Hepatocyte (in vitro differentiated cells): ENCODE data around the gene ST8SIA1. TPM values are rescaled to one million over a fixed set of nuclear protein-coding genes. Genes with fewer than 3 reads are reported as not detected.
"Not testable (repeated sequence)": the region's sequence is repeated elsewhere in the genome, so short reads cannot be mapped to it uniquely, and the experiment has no call there.

Source experiments
- DNase-seq: peaks from one replicate; pipeline ENCODE4 v3.0.0-alpha.2; 2016; ENCODE audit warnings: low spot score
- H2AFZ ChIP-seq: fragments of 200-600 bp; sonication (generic); 2 replicates; pipeline ENCODE4 v1.6.0; 2016; ENCODE audit warnings: antibody characterized with exemption, mild to moderate bottlenecking
- H3K27ac ChIP-seq: fragments of 200-600 bp; sonication (generic); 2 replicates; pipeline ENCODE4 v1.5.1; 2016; ENCODE audit warnings: mild to moderate bottlenecking
- H3K27me3 ChIP-seq: fragments of 200-600 bp; sonication (generic); 2 replicates; pipeline ENCODE4 v1.6.1; 2016
- H3K36me3 ChIP-seq: fragments of 200-600 bp; sonication (generic); replicated peaks from 2 replicates; pipeline ENCODE4 v1.5.1; 2016; ENCODE audit warnings: low read depth; ENCODE audit not compliant: insufficient read depth
- H3K4me1 ChIP-seq: fragments of 200-600 bp; sonication (generic); 2 replicates; pipeline ENCODE4 v1.5.1; 2016; ENCODE audit warnings: mild to moderate bottlenecking, moderate library complexity; ENCODE audit not compliant: insufficient read depth
- H3K4me2 ChIP-seq: fragments of 200-600 bp; sonication (generic); 2 replicates; pipeline ENCODE4 v1.6.0; 2016
- H3K4me3 ChIP-seq: fragments of 200-600 bp; sonication (generic); 2 replicates; pipeline ENCODE4 v1.5.1; 2016; ENCODE audit warnings: mild to moderate bottlenecking
- H3K79me2 ChIP-seq: fragments of 200-600 bp; sonication (generic); 2 replicates; pipeline ENCODE4 v1.6.0; 2017; ENCODE audit warnings: mild to moderate bottlenecking
- H3K9me2 ChIP-seq: fragments of 200-600 bp; sonication (generic); replicated peaks from 2 replicates; pipeline ENCODE4 v1.6.0; 2017; ENCODE audit warnings: mild to moderate bottlenecking; ENCODE audit not compliant: insufficient read depth
- H3K9me3 ChIP-seq: fragments of 200-600 bp; sonication (generic); 2 replicates; pipeline ENCODE4 v1.5.1; 2016; ENCODE audit warnings: low read depth, mild to moderate bottlenecking
- H4K20me1 ChIP-seq: fragments of 200-600 bp; sonication (generic); 2 replicates; pipeline ENCODE4 v1.6.0; 2016; ENCODE audit warnings: mild to moderate bottlenecking; ENCODE audit not compliant: insufficient read depth, poor library complexity, severe bottlenecking
- EZH2 ChIP-seq: fragments of 200-600 bp; sonication (generic); IDR thresholded peaks from 2 replicates; pipeline ENCODE4 v1.6.1; 2016; ENCODE audit warnings: antibody characterized with exemption, mild to moderate bottlenecking, borderline replicate concordance
- EZH2phosphoT487 ChIP-seq: fragments of 200-600 bp; sonication (generic); IDR thresholded peaks from one replicate; pipeline ENCODE4 v1.6.1; 2018; ENCODE audit warnings: antibody characterized with exemption, mild to moderate bottlenecking, low read depth, moderate library complexity; ENCODE audit not compliant: unreplicated experiment, severe bottlenecking
- WGBS: methylation state at CpG from one replicate; pipeline ENCODE4 v1.1.6; 2016; ENCODE audit warnings: low lambda C conversion rate; ENCODE audit errors: missing lambda C conversion rate; 5-methylcytosine and 5-hydroxymethylcytosine counted together
- polyA plus RNA-seq: library from polyadenylated mRNA; unstranded; fragments of >200 nt; fragmentation: Nextera tagmentation; extraction: Ambion mirVana; gene quantifications from 2 replicates; pipeline ENCODE4 v1.2.1, GENCODE V29; 2016
- total RNA-seq: library from RNA; depleted of rRNA; stranded (reverse); fragments of >200 nt; gene quantifications from 2 replicates; pipeline ENCODE4 v1.2.3, GENCODE V29; 2014
- TF ChIP-seq, protein P1 (sequence below): fragments of 200-600 bp; sonication (generic); IDR thresholded peaks from 2 replicates; pipeline ENCODE4 v1.5.1; 2016; ENCODE audit warnings: antibody characterized with exemption, mild to moderate bottlenecking; ENCODE audit not compliant: poor library complexity

ST8SIA1 gene
- total and polyA plus RNA-seq, 2 experiments from 2014 or later: 0.88 to 2.0 TPM

DNA sequence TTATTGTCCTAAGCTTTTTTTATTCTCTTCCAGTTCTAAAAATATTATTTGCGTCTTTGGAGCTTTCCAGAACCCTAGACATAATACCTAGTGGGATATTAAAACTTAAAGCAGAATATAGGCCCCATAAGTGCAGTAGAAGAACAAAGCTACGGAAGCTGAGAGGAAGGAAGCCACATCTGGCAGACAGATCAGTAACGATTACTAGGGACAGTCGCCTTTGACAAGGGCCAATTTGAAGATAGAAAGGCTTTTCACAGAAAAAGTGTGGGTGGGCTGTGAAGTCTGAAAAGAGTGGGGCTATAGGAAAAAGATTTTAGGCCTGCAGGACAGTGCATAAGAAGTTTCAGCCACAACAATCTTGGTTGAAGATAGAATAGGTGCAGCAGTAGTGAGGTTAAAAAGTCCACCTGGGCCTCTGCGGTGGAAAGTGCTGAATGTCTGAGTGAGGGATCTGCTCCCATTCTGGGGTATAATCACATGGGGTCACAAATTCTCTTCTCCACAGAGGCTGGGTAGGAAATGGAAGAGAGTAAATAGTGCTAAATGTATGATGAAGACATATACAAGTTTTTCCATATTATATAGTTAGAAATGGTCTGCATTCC, 174.0 kb downstream of the ST8SIA1 start:
- H3K27me3 ChIP-seq: no peaks in the 10 kb centered on the region
- WGBS: 58% methylated on average over 5 of the region's 5 CpGs
- H3K27ac ChIP-seq: no peak overlapping the region
- H3K9me3 ChIP-seq: no peaks in the 10 kb centered on the region
- H3K4me3 ChIP-seq: no peak overlapping the region
- TF ChIP-seq EZH2phosphoT487: no peak
- TF ChIP-seq, protein P1, sequence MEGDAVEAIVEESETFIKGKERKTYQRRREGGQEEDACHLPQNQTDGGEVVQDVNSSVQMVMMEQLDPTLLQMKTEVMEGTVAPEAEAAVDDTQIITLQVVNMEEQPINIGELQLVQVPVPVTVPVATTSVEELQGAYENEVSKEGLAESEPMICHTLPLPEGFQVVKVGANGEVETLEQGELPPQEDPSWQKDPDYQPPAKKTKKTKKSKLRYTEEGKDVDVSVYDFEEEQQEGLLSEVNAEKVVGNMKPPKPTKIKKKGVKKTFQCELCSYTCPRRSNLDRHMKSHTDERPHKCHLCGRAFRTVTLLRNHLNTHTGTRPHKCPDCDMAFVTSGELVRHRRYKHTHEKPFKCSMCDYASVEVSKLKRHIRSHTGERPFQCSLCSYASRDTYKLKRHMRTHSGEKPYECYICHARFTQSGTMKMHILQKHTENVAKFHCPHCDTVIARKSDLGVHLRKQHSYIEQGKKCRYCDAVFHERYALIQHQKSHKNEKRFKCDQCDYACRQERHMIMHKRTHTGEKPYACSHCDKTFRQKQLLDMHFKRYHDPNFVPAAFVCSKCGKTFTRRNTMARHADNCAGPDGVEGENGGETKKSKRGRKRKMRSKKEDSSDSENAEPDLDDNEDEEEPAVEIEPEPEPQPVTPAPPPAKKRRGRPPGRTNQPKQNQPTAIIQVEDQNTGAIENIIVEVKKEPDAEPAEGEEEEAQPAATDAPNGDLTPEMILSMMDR: no peak
- no peak for TF ChIP-seq EZH2
- DNase-seq: no peak
- no peaks in the 10 kb centered on the region for H3K9me2 ChIP-seq
- H3K79me2 ChIP-seq: no peaks in the 10 kb centered on the region
- no peak overlapping the region for H2AFZ ChIP-seq
- no peaks in the 10 kb centered on the region for H3K36me3 ChIP-seq
- no peaks in the 10 kb centered on the region for H3K4me1 ChIP-seq
- H4K20me1 ChIP-seq: no peaks in the 10 kb centered on the region
- H3K4me2 ChIP-seq: no peak overlapping the region

DNA sequence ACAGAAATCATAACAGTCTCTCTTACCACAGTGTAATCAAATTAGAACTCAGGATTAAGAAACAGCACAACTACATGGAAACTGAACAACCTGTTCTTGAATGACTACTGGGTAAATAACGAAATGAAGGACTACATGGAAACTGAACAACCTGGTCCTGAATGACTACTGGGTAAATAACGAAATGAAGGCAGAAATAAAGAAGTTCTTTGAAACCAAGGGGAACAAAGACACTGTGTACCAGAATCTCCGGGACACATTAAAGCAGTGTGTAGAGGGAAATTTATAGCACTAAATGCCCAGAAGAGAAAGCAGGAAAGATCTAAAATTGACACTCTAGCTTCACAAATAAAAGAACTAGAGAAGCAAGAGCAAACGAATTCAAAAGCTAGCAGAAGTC, 185.2 kb downstream of the ST8SIA1 start:
- DNase-seq, H3K4me2 ChIP-seq, H3K9me3 ChIP-seq, H3K36me3 ChIP-seq, H3K9me2 ChIP-seq, H4K20me1 ChIP-seq, H3K4me1 ChIP-seq, H3K27ac ChIP-seq, H3K4me3 ChIP-seq, H2AFZ ChIP-seq, H3K27me3 ChIP-seq, H3K79me2 ChIP-seq: not testable (repeated sequence)
- WGBS: 67% methylated on average over 4 of the region's 4 CpGs

DNA sequence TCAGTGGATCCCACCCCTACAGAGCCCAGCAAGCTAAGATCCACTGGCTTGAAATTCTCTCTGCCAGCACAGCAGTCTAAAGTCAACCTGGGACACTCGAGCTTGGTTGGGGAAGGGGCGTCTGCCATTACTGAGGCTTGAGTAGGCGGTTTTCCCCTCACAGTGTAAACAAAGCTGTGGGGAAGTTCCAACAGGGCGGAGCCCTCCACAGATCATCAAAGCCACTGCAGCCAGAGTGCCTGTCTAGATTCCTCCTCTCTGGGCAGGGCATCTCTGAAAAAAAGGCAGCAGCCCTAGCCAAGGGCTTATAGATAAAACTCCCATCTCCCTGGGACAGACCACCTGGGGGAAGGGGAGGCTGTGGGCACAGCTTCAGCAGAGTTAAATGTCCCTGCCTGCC, 187.8 kb downstream of the ST8SIA1 start:
- H3K9me2 ChIP-seq, H4K20me1 ChIP-seq, H3K27ac ChIP-seq, H2AFZ ChIP-seq, H3K79me2 ChIP-seq, H3K4me2 ChIP-seq, DNase-seq, H3K36me3 ChIP-seq, H3K4me3 ChIP-seq, H3K27me3 ChIP-seq, H3K9me3 ChIP-seq, H3K4me1 ChIP-seq: not testable (repeated sequence)
- 63% methylated on average over 4 of the region's 4 CpGs for WGBS

Other genes starting within 250 kb of the ST8SIA1 start
- 18.9 and 20.5 TPM in 2 replicates for gene C2CD5, start 209.8 kb upstream of the ST8SIA1 start, total RNA-seq
- gene C2CD5, start 209.8 kb upstream of the ST8SIA1 start, polyA plus RNA-seq: 7.3 and 11.7 TPM in 2 replicates